SK-N-MC (cell line): Measurements from ENCODE around the gene GALR2.

Experiments
- EZH2 ChIP-seq: fragments of 200-600 bp; sonication (generic); IDR thresholded peaks from one replicate; pipeline ENCODE4 v1.6.1; 2017; ENCODE audit warnings: antibody characterized with exemption
- FOXP2 ChIP-seq: optimal IDR thresholded peaks from 2 replicates; pipeline ENCODE3; 2011; ENCODE audit warnings: mild to moderate bottlenecking, moderate library complexity; ENCODE audit not compliant: insufficient read depth; ENCODE audit errors: extremely low read length, control extremely low read depth
- POLR2AphosphoS5 ChIP-seq: IDR thresholded peaks from 2 replicates; pipeline ENCODE4 v1.6.1; 2012; ENCODE audit warnings: mild to moderate bottlenecking, low read depth, low read length, borderline replicate concordance

- TF ChIP-seq FOXP2 = no peak
- TF ChIP-seq EZH2 = no peak
- TF ChIP-seq POLR2AphosphoS5 = no peak
Measured at GRCh38 chr17:76086384-76086783, 11.8 kb downstream of the GALR2 start.
